ENCODE measurements around the gene RTN4. TPM values are rescaled to one million over a fixed set of nuclear protein-coding genes. Genes with fewer than 3 reads are reported as not detected.

Gene RTN4
- total RNA-seq, 1 donor from 2014 or later, result 604 TPM

DNA sequence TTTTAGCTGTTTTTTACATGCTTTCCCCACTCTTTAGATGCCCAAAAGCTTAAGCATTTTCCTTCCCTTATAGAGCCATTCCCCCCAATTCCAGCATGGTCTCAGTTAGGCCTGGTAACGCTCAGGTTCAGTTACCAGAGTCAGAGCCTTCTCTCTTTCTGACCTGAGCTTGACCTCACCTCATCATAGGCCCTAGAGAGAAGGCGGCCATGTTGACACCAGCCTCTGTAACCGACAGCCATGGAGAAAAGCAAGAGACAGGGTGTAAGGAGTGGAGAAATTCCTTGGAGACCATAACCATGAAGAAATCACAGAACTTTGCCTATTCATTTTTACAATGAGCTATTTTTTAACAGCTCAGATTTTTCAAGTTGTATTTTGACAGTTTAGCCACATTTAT is 99.4 kb downstream of the RTN4 start:
- DNase-seq (ENCODE audit: low read depth), result no peak

DNA sequence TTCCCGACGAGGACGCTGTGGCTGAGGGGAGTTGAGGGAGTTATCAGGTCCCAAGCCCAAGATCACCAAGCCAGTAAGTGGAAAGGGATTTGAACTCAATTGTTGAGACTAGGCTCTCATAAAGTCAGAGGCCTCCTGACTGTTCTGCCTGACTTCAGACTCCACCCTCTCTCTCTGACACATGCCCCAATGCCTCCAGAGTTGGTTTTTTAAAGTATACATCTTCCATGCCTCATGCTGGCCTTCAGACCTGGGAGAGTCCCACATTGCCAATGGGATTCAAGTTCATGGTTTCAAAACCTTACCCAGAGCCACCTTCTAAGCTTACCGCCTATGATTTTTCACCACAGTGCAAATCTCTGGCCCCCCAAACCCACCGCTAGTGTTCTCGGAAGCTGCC is 100.8 kb downstream of the RTN4 start:
- peak; percentile 33 for DNase-seq (ENCODE audit: low read depth)

DNA sequence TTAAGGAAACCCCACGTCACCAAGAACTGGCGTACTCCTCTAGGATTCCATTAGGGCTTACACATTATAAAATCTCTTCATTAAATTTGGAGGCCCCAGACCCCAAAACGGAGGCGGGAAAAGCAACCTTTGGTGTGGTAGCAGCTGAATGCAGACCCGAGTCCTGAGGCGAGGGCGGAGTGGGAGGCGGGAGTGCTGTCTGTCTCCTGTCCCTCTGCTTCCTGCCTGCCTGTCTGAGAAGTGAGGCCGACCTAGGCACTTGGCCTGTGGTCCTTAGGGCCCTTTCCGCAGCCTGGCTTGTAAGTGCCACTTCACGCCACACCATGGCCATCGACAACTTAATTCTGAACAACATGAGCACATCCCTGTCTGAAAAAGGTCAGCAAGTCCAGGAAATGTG is 102.1 kb downstream of the RTN4 start:
- no peak for DNase-seq (ENCODE audit: low read depth)

DNA sequence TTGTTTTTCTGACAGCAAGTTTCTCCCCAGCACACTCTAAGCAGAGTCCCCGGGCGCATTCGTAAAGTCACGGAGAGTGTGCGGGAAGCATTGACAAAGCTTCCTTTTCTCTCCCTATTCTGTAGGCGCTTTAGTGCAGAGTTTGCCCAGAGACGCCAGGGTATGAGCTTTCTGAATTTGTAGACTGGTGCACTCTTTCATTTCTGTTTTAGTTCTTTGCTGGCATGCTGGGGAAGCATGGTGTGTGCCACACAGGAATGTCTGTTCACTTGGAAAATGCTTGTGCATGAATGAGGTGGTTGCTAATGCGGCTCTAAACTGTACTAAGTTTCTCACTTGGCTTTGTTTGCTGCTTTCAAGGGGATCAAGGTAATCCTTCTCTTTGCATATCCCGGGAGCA is 102.6 kb downstream of the RTN4 start:
- no peak for DNase-seq (ENCODE audit: low read depth)

DNA sequence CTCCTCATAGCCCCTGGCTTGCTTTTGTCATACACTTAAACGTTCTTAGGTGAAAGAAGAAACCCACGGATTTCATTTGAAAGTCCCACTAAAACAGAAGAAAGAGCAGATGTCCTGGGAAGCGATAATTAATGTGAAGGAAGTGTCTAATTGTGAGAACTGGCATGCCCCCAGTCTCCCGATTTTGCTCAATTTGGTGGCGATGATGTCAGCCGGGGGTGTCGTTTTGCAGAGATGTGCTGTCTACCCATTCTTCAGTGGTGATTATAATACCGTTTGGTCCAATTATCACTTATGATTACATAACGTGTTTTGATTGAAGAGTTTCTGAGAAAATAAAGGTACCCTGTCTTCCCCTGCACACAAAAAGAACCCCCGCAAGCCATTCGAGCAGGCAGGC is 103.1 kb downstream of the RTN4 start:
- DNase-seq (ENCODE audit: low read depth), result no peak

DNA sequence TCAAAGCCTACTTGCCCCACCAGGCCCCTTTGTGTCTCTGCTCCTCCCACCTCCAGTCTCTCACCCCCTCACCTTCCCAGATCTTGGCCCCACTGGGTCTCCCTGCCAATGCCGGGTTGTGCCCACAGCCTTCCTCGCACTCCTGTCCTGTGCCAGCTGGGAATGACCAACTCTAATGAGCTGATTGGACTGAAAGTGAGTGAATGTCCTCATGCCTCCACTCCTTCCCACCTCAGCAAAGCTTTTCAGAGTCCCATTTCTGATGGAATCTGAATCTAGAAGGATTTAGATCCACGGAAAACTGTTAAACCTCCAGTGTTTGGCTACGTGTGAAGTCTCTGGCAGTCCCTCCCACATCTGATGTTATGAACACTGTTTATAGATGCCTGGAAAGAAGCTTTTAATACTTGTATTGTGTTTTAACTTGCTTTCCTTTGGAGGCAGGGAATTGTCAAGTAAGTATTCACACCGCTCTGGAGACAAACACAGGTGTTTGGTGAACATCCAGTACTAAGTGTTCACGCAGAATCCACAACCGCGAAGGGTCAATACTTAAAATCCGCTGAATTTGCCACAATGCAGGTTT is 103.9 kb downstream of the RTN4 start:
- DNase-seq (ENCODE audit: low read depth), result no peak

DNA sequence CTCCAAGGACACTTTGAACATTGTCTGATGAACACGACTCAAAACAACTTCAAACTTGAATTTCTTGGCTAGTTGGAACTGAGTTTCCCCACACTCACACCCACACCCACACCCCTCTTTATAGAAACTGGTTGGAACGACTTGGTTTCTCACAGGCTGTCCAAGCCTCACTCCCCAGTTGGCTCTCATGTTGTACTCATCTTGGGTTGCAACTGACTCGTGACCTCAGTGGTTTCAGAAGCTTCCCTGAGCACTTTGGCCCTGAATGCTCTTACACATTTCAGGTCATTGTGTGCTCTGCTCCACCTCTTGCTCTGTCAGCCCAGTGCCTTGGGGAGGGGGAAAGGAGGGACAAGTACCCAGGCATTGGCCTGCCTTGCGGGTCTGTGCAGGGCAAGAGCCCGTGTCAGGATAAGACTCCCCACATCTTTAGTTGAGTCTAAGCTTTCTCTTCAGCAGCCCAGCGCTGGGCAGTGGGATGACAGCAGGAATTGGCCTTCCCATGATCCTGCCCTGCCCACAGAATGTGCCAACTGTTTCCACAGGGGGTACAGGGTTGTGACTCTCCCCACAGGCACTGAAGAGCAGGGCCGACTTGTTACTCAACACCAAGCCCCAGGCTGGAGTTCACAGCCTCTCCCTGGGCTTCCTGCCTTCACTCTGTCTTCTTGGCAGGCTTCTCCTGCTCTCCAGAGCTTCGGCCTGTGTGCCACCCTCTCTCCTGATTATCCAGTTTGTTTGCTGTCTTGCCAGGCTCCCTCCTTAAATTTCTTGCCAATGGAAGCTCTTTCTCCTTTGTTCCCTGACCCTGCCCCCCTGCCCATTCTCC is 104.6 kb downstream of the RTN4 start:
- peak; percentile 86 for DNase-seq (ENCODE audit: low read depth)

DNA sequence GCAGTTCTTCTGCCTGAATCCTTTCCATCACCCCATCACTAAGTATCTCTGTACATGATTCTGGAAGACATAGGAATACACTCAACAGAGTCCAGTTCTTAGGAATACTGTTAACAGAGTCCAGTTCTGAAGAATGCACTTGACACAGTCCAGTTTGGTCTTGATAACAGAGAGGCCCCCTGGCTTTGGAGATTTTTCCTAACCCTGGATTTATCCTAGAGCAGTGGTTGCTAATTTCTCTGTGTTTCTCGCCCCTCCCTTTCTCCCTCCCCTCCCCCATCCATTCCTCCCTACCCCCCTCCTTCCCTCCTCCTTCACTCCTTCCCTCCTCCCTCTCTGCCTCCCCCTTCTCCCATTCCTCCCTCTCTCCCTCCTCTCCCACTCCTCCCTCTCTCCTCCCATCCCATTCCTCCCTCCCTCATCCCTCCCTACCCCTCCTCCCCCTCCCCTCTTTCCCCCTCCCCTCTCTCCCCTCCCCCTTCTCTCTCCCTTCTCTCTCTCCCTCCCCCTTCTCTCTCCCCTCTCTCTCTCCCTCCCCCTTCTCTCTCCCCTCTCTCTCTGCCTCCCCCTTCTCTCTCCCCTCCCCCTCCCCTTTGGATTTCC is 105.4 kb downstream of the RTN4 start:
- DNase-seq (ENCODE audit: low read depth), result no peak

DNA sequence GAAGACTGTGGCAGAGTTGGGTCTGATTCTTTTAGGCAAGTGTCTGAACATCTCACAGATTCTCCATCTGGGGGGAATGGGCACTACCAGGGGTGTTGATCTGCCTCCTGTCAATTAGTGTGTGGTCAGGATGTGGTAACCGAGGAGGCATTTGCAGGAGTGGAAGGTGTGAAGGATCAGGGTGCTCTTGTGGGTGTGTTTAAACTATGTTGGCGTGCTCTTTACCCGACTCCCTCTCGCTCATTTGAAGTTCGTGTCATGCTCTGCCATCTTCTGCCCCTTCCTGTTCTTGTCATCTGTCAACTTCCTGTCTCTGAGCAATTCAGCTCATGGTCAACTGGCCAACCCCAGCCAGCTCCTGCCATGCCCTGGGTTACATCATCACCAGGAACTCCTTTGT is 107.9 kb downstream of the RTN4 start:
- DNase-seq (ENCODE audit: low read depth), result no peak

DNA sequence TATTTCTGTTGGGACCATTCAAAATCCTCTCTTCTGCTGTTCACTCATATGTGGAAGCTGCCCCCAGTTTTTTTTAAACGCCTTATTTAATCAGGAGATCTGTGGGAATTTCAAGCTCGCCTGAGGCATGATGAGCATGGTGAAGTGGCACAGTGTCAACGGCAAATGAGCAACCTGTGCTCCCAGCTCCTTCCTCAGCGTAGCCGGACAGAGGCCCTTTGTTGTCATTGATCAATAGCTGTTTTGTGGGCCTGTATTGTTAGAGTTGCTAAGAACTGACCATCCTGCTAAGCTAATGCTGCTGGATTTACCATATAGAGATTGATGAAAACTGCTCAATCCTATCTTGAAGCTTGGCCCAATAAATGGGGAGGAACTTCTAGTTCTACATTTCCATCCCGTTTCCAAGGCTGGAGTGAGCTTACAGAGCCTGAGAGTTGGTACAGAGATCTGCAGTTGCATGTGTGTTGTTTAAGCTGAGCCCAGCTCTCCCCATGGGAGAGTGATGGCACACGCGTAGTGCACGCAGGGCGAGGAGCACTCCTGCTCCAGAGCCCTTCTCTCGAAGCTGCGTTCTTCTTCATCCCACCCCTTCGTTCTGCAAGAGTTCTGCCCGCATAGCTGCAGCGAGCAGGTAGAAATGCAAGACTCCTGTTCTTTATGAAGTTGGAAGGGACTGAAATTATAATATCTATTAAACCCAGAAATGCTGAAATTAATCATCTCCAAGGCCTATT is 108.8 kb downstream of the RTN4 start:
- no peak for DNase-seq (ENCODE audit: low read depth)

DNA sequence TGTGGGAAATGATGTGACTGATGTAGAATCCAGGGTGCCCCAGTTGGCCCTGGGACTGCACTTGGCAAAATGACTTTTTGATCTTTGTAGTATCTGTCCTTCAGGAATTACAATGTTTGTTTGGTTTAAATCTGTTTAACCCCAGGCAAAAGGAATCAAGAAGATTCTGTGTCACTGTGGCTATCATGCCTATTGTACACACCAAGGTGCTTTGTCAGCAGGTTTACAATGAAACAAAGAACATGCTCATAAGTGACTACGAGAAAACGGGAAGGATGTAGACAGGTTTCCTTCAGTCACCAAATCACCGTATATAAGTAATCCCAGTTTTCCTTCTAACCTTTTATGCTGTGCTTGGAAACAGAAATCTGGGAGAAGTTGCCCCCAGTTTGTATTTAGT is 109.5 kb downstream of the RTN4 start:
- DNase-seq (ENCODE audit: low read depth), result no peak

DNA sequence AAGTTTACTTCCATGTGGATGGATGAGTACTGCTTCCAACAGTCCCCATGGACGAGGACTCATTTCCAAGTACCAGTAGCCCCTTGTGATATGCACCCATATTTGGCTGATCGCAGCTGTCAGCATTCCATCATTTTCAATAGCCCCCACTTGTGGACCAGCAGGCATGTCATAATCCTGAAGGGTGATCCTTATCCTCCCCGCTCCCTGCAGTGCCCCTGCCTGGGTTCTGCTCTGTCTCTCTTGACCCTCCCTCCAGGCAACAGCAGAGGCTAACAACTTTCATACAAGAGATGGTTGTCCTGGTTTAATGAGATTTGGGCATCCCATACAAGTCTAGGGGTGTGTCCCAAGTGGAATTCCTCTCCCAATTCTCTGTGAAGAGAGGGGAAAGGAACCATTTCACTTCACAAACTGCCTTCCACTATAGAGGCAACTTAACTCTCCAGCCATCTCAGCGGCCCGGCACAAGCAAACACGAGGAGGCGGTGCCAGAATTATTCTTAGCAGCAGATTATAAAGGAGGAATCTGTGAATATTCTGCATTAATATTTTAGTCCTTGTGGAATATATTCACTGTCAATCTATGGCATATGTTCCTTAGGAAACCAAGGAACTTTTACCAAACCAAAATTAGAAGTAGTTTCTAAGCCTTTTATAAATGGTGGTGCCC is 110.7 kb downstream of the RTN4 start:
- DNase-seq (ENCODE audit: low read depth), result no peak

DNA sequence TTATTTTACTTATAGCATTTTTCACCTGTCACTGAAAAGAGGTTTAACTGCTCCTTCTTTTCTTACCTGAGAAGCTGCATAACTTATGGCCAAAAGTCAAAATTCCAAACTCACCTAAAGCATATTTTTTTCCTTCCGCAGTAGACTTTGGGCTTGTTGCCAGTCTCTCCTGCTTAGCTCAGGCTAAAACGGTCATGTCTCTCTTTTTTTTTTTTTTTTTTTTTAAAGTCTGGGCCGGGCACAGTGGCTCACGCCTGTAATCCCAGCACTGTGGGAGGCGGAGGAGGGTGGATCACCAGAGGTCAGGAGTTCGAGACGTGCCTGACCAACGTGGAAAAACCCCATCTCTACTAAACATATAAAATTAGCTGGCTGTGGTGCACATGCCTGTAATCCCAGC is 113.5 kb downstream of the RTN4 start:
- peak; percentile 64 for DNase-seq (ENCODE audit: low read depth)

DNA sequence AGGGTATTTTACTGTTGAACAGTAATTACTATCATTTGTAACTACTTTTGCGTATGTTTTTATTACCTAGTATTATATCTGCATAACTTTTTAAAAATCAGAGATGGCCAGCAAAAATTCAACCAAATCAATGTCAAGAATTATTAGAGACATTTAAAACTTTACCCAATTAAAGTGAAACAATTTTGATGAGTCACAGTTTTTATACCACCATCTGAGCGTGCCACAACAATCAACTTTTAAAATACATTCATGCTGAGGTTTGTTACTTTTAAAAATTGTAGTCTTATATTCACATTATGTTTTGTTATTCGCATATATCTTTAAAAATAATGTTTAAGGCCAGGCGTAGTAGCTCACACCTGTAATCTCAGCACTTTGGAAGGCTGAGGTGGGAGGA is 114.9 kb downstream of the RTN4 start:
- no peak for DNase-seq (ENCODE audit: low read depth)

DNA sequence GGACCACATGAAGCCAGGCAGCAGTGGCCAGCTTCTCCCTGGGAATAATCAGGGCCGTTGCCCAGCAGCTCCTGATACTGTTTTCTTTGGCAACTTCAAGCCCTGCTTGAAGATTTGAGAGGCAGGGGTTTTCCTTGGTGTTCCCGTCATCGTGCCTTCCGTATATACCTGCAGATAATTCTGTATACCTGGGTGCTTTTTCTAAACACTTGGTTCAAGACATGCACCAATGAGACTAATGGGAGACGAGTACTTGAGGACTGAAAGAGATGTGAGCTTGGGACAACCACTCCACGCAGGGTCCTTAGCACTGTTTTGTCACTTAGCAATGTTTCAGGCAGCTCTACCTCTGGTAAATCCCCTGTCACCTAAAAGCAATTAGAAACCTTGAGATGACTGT is 118.8 kb downstream of the RTN4 start:
- no peak for DNase-seq (ENCODE audit: low read depth)

DNA sequence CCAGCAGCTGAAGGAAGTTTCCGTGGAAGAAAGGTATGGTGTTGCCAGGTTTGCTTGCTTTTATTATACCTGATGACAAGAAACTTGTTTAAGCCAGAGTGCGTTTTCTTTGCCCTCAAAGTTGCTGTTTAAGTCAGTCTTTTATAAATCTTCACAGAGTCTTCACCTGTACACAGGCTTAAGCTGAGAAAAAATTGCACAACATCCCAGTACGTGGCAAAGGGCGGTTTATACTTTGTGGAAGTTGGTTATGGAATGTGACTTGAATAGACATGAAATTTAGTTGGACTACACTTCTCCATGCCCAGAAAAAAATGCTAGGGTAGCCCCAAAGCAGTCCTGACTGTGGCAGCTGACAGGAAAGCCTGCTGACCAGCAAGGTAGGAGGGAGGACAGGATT is 121.5 kb downstream of the RTN4 start:
- DNase-seq (ENCODE audit: low read depth), result no peak

DNA sequence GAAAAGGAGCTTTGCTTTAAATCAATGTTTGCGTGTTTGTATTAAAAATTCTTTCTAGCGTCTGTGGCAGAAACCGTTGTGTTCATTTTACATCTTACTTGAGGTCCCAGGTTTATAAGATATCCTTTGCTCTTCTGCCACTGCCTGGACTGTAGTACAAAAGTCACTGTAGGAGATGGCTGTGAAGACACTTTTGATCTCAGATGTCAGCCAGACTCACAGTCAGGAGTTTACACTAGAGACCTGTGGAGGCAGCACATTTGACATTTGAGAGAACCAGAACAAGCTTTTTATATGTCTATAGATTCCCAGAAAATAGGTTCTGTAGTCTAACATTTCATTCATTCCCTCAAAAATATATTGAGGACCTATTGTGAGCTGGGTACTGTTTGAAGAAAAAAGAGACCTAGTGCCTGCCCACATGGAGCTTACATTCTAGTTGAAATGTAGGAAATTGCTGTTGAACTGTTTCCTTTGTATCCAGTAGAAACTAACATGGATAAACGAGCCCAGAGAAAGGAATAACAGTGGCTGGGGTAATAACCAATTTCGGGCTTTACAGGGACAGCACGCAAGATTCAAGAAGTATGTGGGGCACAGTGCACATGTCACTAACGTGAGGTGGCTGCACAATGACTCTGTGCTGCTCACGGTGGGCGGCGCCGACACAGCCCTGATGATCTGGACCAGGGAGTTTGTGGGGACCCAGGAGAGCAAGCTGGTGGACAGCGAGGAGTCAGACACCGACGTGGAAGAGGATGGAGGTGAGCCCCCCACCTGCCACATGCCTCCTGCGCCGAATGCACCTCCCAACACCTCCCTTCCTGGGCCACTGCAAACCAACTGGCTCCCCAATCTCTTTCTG is 122.3 kb downstream of the RTN4 start:
- no peak for DNase-seq (ENCODE audit: low read depth)

DNA sequence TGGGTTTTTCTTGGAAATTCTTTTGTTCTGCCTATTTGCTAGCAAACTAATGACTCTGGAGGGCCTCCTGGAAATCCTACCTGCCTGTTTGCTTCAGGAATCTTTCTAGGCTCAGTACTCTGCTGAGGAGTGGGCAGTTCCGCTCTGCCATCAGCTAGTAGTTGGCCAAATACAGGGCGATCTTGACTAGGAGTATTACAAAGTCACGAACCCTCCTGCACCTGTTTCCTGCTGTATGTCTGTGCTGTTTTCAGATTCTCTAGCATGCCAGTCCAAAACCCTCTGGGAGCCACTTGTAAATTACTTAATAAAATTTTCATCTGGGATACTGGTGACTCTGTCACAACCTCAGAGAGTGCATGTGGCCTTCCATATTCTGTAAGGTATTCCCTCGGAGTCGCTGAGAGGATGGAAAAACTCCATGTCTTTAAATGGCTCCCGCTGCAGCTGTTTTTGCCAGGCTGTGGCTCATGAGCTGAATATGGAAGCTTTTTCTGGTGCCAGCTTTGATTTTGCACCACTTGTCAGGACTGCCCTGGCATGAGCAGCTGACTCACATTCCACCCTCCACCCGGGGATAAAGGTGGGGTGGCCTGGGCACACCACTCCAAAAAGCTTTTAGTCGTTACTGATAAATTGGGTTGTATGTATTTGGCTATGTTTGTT is 123.0 kb downstream of the RTN4 start:
- DNase-seq (ENCODE audit: low read depth), result no peak

DNA sequence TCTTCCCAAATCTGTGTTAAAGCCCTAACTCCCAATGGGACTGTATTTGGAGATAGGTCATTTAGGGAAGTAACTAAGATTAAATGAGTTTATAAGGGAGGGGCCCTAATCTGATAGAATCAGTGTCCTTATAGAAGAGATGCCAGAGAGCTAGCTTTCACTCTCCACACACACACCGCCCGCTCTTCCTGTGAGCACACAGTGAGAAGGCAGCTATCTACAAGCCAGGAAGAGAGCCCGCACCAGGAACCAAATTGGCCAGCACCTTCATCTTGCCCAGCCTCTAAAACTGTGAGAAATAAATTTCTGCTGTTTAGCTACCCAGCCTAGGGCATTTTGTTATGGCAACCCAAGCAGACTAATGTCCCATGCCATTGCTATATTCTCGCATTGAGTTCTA is 125.2 kb downstream of the RTN4 start:
- DNase-seq (ENCODE audit: low read depth), result no peak

DNA sequence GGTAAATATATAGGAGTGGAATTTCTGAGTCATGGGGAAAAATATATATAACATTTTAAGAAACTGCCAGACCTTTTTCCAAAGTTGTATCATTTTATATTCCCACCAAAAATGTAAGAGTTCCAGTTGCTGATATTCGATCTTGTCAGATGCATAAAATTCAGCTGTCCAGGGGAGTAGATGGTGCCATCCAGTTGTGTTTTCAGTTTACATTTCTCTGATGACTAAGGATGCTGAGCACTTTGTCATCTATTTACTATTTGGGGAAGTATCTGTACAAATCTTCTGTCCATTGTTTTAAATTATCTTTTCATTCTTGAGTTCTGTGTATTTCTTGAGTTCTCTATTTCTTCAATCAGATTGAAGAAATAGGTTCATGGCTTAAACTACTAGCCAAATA is 126.1 kb downstream of the RTN4 start:
- no peak for DNase-seq (ENCODE audit: low read depth)
